Endothelial cell of umbilical vein (primary cell): ENCODE measurements around the gene SLC41A3. TPM values are rescaled to one million over a fixed set of nuclear protein-coding genes. Genes with fewer than 3 reads are reported as not detected.

Experiments
- BruUV-seq: library from RNA; stranded (reverse); fragments of 400-500 nt; replicated peaks from 2 replicates; lab custom pipeline; 2021; lab: Mats Ljungman, UMichigan
- CTCF ChIA-PET: fragments of 300-600, 350-600 bp; sonication (Branson Sonifier 250); formaldehyde crosslinking; loops from one replicate; lab custom pipeline; 2021; ENCODE audit warnings: antibody characterized with exemption, inconsistent platforms; lab: Charles Lee
- POLR2A ChIA-PET: fragments of 300-600, 350-600 bp; sonication (Branson Sonifier 250); formaldehyde crosslinking; loops from one replicate; lab custom pipeline; 2021; ENCODE audit warnings: antibody characterized with exemption, inconsistent platforms; lab: Charles Lee
- DNase-seq: peaks from one replicate; pipeline ENCODE4 v3.0.0-alpha.2; 2011; ENCODE audit warnings: low read depth, low spot score
- FAIRE-seq: peaks from 2 replicates; lab custom pipeline; 2011; peaks lifted over from hg19 to GRCh38; lab: Jason Lieb, UNC
- H2AFZ ChIP-seq: 2 replicates; pipeline ENCODE4 v1.6.0; 2012; ENCODE audit warnings: low read depth, low read length, control low read depth, inconsistent platforms
- H3K27ac ChIP-seq: 2 replicates; pipeline ENCODE4 v1.5.1; 2011; ENCODE audit warnings: low read depth, mild to moderate bottlenecking, control low read depth, low read length, moderate library complexity; ENCODE audit not compliant: insufficient read depth
- H3K27me3 ChIP-seq, 2 experiments: 2 replicates each; pipeline versions ENCODE4 v1.6.0 to v1.6.1; 2011; ENCODE audit warnings: low read length in 2 of 2, mixed read lengths in 1 of 2; ENCODE audit not compliant: control insufficient read depth in 2 of 2, insufficient read depth in 2 of 2
- H3K36me3 ChIP-seq, 2 experiments: 2 replicates in 1 of 2; 3 replicates in 1 of 2; pipeline ENCODE4 v1.5.1; 2011; ENCODE audit warnings: low read length in 2 of 2, mild to moderate bottlenecking in 1 of 2, moderate library complexity in 1 of 2; ENCODE audit not compliant: control insufficient read depth in 2 of 2, insufficient read depth in 2 of 2; ENCODE audit errors: extremely low read depth in 1 of 2
- H3K4me1 ChIP-seq: 3 replicates; pipeline ENCODE4 v1.5.1; 2011; ENCODE audit warnings: mild to moderate bottlenecking, low read length; ENCODE audit not compliant: control insufficient read depth, insufficient read depth; ENCODE audit errors: extremely low read depth
- H3K4me2 ChIP-seq: 2 replicates; pipeline ENCODE4 v1.6.1; 2011; ENCODE audit warnings: low read length, control low read depth, mixed read lengths; ENCODE audit not compliant: insufficient read depth
- H3K4me3 ChIP-seq, 3 experiments: fragments of 200-600 bp in 1 of 3; sonication (generic), shearing (Covaris generic) in 1 of 3; replicated peaks in 1 of 3; 2 replicates each; pipeline ENCODE4 v1.5.1; 2011 to 2016; ENCODE audit warnings: control low read depth in 3 of 3, low read length in 3 of 3, mild to moderate bottlenecking in 2 of 3, inconsistent platforms in 1 of 3, low read depth in 1 of 3, moderate library complexity in 1 of 3; ENCODE audit not compliant: insufficient read depth in 1 of 3
- H3K79me2 ChIP-seq: 2 replicates; pipeline ENCODE4 v1.6.0; 2012; ENCODE audit warnings: low read length, inconsistent platforms; ENCODE audit not compliant: control insufficient read depth, insufficient read depth
- H3K9ac ChIP-seq: replicated peaks from 2 replicates; pipeline ENCODE3; 2011; ENCODE audit warnings: low read length, control low read depth; ENCODE audit not compliant: insufficient read depth; ENCODE audit errors: extremely low read depth
- H3K9me1 ChIP-seq: replicated peaks from 3 replicates; pipeline ENCODE4 v1.6.0; 2011; ENCODE audit warnings: mild to moderate bottlenecking, low read length; ENCODE audit not compliant: control insufficient read depth, insufficient read depth; ENCODE audit errors: extremely low read depth
- H3K9me3 ChIP-seq: replicated peaks from 2 replicates; pipeline ENCODE4 v1.5.1; 2012; ENCODE audit warnings: low read length, inconsistent platforms; ENCODE audit not compliant: control insufficient read depth, insufficient read depth
- H4K20me1 ChIP-seq: replicated peaks from 2 replicates; pipeline ENCODE3; 2011; ENCODE audit warnings: mild to moderate bottlenecking, low read length; ENCODE audit not compliant: control insufficient read depth, insufficient read depth; ENCODE audit errors: extremely low read depth
- CTCF ChIP-seq, 2 donors: IDR thresholded peaks; 1 replicate in 1 of 2; 2 replicates in 1 of 2; pipeline ENCODE4 v1.5.1; 2011; ENCODE audit warnings: low read length in 2 of 2, mild to moderate bottlenecking in 2 of 2, moderate library complexity in 2 of 2, control low read depth in 1 of 2, inconsistent platforms in 1 of 2, low read depth in 1 of 2; ENCODE audit not compliant: insufficient read depth in 1 of 2; ENCODE audit errors: extremely low read depth in 1 of 2
- EZH2 ChIP-seq: IDR thresholded peaks from 2 replicates; pipeline ENCODE4 v1.6.1; 2012; ENCODE audit warnings: borderline replicate concordance, low read depth, mild to moderate bottlenecking, moderate library complexity, low read length, inconsistent platforms; ENCODE audit not compliant: severe bottlenecking
- GATA2 ChIP-seq: IDR thresholded peaks from 2 replicates; pipeline ENCODE4 v1.7.0; 2011; ENCODE audit warnings: low read depth, mild to moderate bottlenecking, moderate library complexity, mixed read lengths, low read length; ENCODE audit not compliant: insufficient read length, insufficient read depth
- JUN ChIP-seq: IDR thresholded peaks from 2 replicates; pipeline ENCODE4 v1.6.1; 2011; ENCODE audit warnings: borderline replicate concordance, low read depth; ENCODE audit not compliant: insufficient read length, insufficient read depth
- MAX ChIP-seq: IDR thresholded peaks from 2 replicates; pipeline ENCODE4 v1.6.1; 2011; ENCODE audit not compliant: insufficient read depth, insufficient read length
- MYC ChIP-seq: IDR thresholded peaks from one replicate; pipeline ENCODE4 v1.6.1; 2011; ENCODE audit warnings: mild to moderate bottlenecking, low read depth, low read length
- POLR2A ChIP-seq: IDR thresholded peaks from 2 replicates; pipeline ENCODE4 v1.6.1; 2012; ENCODE audit warnings: low read depth, mild to moderate bottlenecking, control low read depth, low read length
- POLR2AphosphoS5 ChIP-seq: IDR thresholded peaks from 2 replicates; pipeline ENCODE4 v1.6.1; 2012; ENCODE audit warnings: low read depth, mild to moderate bottlenecking, control low read depth, low read length, moderate library complexity; ENCODE audit not compliant: insufficient read depth
- dilution Hi-C: fragments of 300-500 bp; cut with MboI; formaldehyde crosslinking; loops from one replicate; pipeline ENCODE4 v1.15.0; 2019; ENCODE audit warnings: low sequenced_read_pairs; ENCODE audit not compliant: extremely low pct_ligation_motif_present
- intact Hi-C: fragments of 100-400 bp; cut with micrococcal nuclease; formaldehyde crosslinking; loops from one replicate; pipeline ENCODE4 v1.10.0; 2022
- polyA plus RNA-seq, 4 experiments: library from polyadenylated mRNA; depleted of rRNA in 3 of 4; stranded (reverse) in 3 of 4; unstranded in 1 of 4; fragments of >200 nt; gene quantifications; 2 replicates each; pipeline versions ENCODE4 v1.2.1 to v1.2.3, GENCODE V29; 2011 to 2012; ENCODE audit warnings: missing spikeins in 1 of 4
- total RNA-seq: library from RNA; stranded (reverse); gene quantifications from 2 replicates; pipeline ENCODE4 v1.2.3, GENCODE V29; 2021

SLC41A3 gene
- total and polyA plus RNA-seq, 2 donors (not counting 3 experiments of a cell fraction or from before 2014, with no cell fraction given): 52.5 to 118 TPM

DNA sequence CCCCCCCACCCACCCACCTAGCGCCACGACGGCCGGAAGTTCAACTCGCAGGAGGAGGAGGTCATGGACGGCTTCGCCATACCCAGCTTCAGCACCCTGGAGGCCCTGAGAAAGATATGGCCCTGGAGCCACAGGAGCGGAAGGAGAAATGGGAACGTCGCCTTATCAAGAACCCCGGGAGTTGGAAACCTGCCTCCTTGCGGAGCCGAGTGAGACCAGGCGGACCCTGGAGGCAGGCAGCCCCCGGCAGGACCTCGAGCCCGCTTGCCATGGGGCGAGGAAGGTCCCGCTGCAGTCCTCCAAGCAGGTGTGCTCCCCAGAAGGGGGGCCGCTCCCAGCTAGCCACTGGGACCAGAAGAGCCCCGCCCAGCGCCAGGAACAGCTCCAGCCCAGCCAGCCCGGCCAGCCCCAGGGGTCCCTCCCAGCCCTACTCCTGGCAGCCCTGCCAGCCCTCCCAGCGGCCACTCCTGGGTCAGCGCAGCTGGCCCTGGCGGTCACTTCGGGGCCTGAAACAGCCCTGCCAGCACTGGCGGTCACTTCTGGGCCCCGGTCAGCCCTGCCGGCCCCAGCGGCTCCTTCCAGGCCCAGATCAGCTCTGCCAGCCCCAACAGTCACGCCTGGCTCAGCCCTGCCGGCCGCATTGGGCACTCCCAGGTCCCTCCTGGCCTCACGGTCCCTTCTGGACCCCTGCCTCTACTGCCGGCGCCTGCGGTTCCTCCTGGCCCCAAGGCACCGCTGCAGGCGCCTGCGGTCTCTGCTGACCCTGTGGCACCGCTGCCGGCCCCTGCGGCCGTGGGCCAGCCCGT, 125.2 kb downstream of the SLC41A3 start:
- Histone ChIP-seq H3K4me1 (no peaks in the 10 kb centered on the region), H3K4me3 (no peak overlapping the region), H3K9me1 (no peaks in the 10 kb centered on the region), H3K36me3 (no peaks in the 10 kb centered on the region), H3K79me2 (no peaks in the 10 kb centered on the region), H3K27ac (no peak overlapping the region), H3K27me3 (peaks cover 3 to 4% of the 10 kb centered on the region in 2 experiments), H3K9me3 (no peaks in the 10 kb centered on the region), H4K20me1 (no peaks in the 10 kb centered on the region), H2AFZ (no peak overlapping the region), H3K9ac (no peak overlapping the region), H3K4me2 (no peak overlapping the region)
- FAIRE-seq: no peak
- dilution Hi-C loops (no loop called here), intact Hi-C loops (no loop called here)
- BruUV-seq: no TSS peak
- no peak for DNase-seq
- POLR2A ChIA-PET: no interaction called here
- no peak for TF ChIP-seq GATA2
- no peak for TF ChIP-seq MYC
- CTCF ChIA-PET: no interaction called here

DNA sequence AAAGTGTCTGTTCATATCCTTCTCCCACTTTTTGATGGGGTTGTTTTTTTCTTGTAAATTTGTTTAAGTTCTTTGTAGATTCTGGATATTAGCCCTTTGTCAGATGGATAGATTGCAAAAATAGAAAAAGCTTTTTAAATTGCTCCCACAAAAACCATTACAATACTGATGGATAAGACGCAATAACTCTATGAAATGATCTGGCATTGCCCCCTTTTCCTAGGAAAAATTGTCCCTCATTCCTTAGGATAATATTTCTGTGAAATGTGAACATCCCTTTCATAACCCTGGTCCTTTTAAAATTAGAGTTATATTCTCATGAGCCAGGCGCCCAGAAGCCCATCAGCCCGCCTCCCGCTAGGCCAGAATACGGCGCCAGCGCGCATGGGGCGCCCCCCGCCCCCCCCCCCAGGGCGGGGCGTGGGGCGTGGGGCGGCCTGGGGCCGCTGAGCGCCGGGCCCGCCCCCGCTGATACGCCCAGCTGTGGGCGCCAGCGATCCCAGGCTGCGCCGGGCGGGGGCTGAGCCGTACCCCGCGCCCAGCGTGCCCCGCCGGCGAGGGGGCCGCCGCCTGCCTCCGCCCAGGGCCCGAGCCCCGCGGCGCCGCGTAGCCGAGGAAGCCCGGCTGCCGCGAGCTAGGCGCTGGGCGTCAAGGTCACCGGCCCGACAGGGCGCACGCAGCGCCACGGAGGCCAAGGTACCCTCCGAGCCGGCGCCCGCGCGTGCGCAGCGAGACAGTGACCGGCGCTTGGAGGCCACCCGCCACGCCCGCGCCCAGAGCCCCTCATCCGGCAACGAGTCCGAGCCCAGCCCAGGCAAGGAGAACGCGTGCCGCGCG, 126.0 kb downstream of the SLC41A3 start:
- TF ChIP-seq POLR2AphosphoS5 (no peak), JUN (no peak), EZH2 (no peak), CTCF (IDR thresholded peaks at IDR 0.05; ENCODE audit: extremely low read depth in 1 of 2, insufficient read depth in 1 of 2, low read depth in 1 of 2, low read length in 2 of 2) (no peak), MAX (no peak), POLR2A (no peak), MYC (no peak)
- H3K9ac ChIP-seq: no peak overlapping the region

More for the DNA sequence above, 126.0 kb downstream of the SLC41A3 start:
- Histone ChIP-seq H3K79me2 (no peaks in the 10 kb centered on the region), H3K4me2 (no peak overlapping the region), H3K27ac (no peak overlapping the region), H3K27me3 (peaks cover 1 to 4% of the 10 kb centered on the region in 2 experiments), H4K20me1 (no peaks in the 10 kb centered on the region), H3K9me3 (no peaks in the 10 kb centered on the region), H3K4me3 (no peak overlapping the region), H3K4me1 (no peaks in the 10 kb centered on the region), H3K36me3 (no peaks in the 10 kb centered on the region), H2AFZ (no peak overlapping the region), H3K9me1 (no peaks in the 10 kb centered on the region)
- dilution Hi-C loops (no loop called here), intact Hi-C loops (no loop called here)
- FAIRE-seq (no peak), DNase-seq (no peak)
- CTCF ChIA-PET: no interaction called here
- no TSS peak for BruUV-seq
- POLR2A ChIA-PET: no interaction called here
